CD4-positive, alpha-beta T cell (primary cell): ENCODE results near the gene RNF212. TPM values are rescaled to one million over a fixed set of nuclear protein-coding genes. Genes with fewer than 3 reads are reported as not detected.

ENCODE experiments used
- ATAC-seq: fragments of 200-7000 bp; cut with Tn5 transposase; one replicate; pipeline ENCODE4 v1.10.0; 2022; ENCODE audit warnings: mild to moderate bottlenecking; ENCODE audit not compliant: poor library complexity
- CTCF ChIA-PET: fragments of 350-600 bp; sonication (Branson Sonifier 250); formaldehyde crosslinking; loops from one replicate; lab custom pipeline; 2021; ENCODE audit warnings: antibody characterized with exemption, inconsistent platforms; lab: Charles Lee
- POLR2A ChIA-PET: fragments of 350-600 bp; sonication (Branson Sonifier 250); formaldehyde crosslinking; loops from one replicate; lab custom pipeline; 2021; ENCODE audit warnings: antibody characterized with exemption, inconsistent platforms; lab: Charles Lee
- DNase-seq, 14 experiments: peaks; one replicate each; pipeline ENCODE4 v3.0.0-alpha.2; 2013 to 2020; ENCODE audit warnings: mixed read lengths in 2 of 14
- H3K27ac ChIP-seq, 2 donors: one replicate each; pipeline versions ENCODE4 v1.5.1 to v1.7.0; 2013; ENCODE audit warnings: low read length in 2 of 2, low read depth in 1 of 2, mild to moderate bottlenecking in 1 of 2
- H3K27me3 ChIP-seq, 2 experiments: 1 replicate in 1 of 2; 2 replicates in 1 of 2; pipeline versions ENCODE4 v1.6.1 to v1.7.0; 2013; ENCODE audit warnings: low read length in 2 of 2, control low read depth in 1 of 2, mild to moderate bottlenecking in 1 of 2, moderate library complexity in 1 of 2; ENCODE audit not compliant: insufficient read depth in 2 of 2, control insufficient read depth in 1 of 2
- H3K36me3 ChIP-seq: one replicate; pipeline ENCODE4 v1.6.1; 2013; ENCODE audit warnings: low read length, control low read depth; ENCODE audit not compliant: insufficient read depth
- H3K4me1 ChIP-seq: one replicate; pipeline ENCODE4 v1.6.1; 2013; ENCODE audit warnings: low read length, control low read depth; ENCODE audit not compliant: insufficient read depth
- H3K4me3 ChIP-seq: one replicate; pipeline ENCODE4 v1.5.1; 2013; ENCODE audit warnings: mild to moderate bottlenecking, low read length, moderate library complexity
- H3K9me3 ChIP-seq, 2 experiments: 1 replicate in 1 of 2; 2 replicates in 1 of 2; pipeline versions ENCODE4 v1.6.1 to v1.7.0; 2013; ENCODE audit warnings: low read length in 2 of 2, mild to moderate bottlenecking in 2 of 2, control low read depth in 1 of 2, moderate library complexity in 1 of 2; ENCODE audit not compliant: control insufficient read depth in 1 of 2, insufficient read depth in 1 of 2
- H3K27ac Mint-ChIP-seq: one replicate; pipeline ENCODE4 v1.8.0; 2020; ENCODE audit warnings: mixed read lengths
- H3K27me3 Mint-ChIP-seq: one replicate; pipeline ENCODE4 v1.8.0; 2021; ENCODE audit warnings: mixed read lengths
- H3K36me3 Mint-ChIP-seq: one replicate; pipeline ENCODE4 v1.8.0; 2021; ENCODE audit warnings: low read depth, mixed read lengths
- H3K4me1 Mint-ChIP-seq: one replicate; pipeline ENCODE4 v1.8.0; 2021; ENCODE audit warnings: low read depth, mixed read lengths
- H3K4me3 Mint-ChIP-seq: one replicate; pipeline ENCODE4 v1.8.0; 2020; ENCODE audit warnings: mild to moderate bottlenecking, mixed read lengths
- H3K9me3 Mint-ChIP-seq: one replicate; pipeline ENCODE4 v1.8.0; 2020; ENCODE audit warnings: mixed read lengths
- intact Hi-C, 2 experiments: fragments of 100-400 bp; cut with DNase I in 1 of 2; cut with micrococcal nuclease in 1 of 2; formaldehyde crosslinking; loops; one replicate each; pipeline versions ENCODE4 v1.15.1 to v1.9.0; 2023 to 2025; cut with DNase I, micrococcal nuclease
- total RNA-seq, 174 experiments: library from RNA in 2 of 174; stranded (reverse) in 2 of 174; gene quantifications; one replicate each; pipeline ENCODE4 v1.2.3 and lab custom pipeline; 2021 to 2026
- TF ChIP-seq, protein P1 (sequence below): fragments of 200-600 bp; IDR thresholded peaks from one replicate; pipeline ENCODE4 v1.8.0; 2022; ENCODE audit warnings: antibody characterized with exemption, mild to moderate bottlenecking

RNF212 gene
- total RNA-seq, 2 experiments from 2014 or later = 5.6 to 8.3 TPM

DNA sequence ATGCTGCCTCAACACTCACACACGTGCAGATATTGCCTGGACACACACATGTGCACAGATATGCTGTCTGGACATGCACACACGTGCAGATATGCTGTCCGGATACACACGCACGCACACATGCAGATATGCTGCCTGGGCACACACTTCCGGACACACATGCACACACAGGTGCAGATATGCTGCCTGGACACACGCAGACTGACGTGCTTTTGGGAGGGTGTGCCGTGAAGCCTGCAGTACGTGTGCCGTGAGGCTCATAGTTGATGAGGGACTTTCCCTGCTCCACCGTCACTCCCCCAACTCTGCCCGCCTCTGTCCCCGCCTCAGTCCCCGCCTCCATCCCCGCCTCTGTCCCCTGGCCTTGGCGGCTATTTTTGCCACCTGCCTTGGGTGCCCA lies 87.2 kb downstream of the RNF212 start:
- H3K36me3 ChIP-seq = peaks cover 4% of the 10 kb centered on the region
- no peak overlapping the region for H3K27ac ChIP-seq
- Mint-ChIP-seq H3K4me3 (no peak overlapping the region), H3K27me3 (no peaks in the 10 kb centered on the region), H3K4me1 (peaks cover 12% of the 10 kb centered on the region), H3K27ac (no peak overlapping the region), H3K9me3 (no peaks in the 10 kb centered on the region), H3K36me3 (peaks cover 10% of the 10 kb centered on the region)
- no peak overlapping the region for H3K4me3 ChIP-seq
- ChIA-PET POLR2A (no interaction called here), CTCF (no interaction called here)
- H3K4me1 ChIP-seq = peaks cover 8% of the 10 kb centered on the region
- H3K9me3 ChIP-seq = peaks cover 0 to 8% of the 10 kb centered on the region in 2 experiments
- intact Hi-C loops = no loop called here
- H3K27me3 ChIP-seq = peaks cover 0 to 2% of the 10 kb centered on the region in 2 experiments
- TF ChIP-seq, protein P1, sequence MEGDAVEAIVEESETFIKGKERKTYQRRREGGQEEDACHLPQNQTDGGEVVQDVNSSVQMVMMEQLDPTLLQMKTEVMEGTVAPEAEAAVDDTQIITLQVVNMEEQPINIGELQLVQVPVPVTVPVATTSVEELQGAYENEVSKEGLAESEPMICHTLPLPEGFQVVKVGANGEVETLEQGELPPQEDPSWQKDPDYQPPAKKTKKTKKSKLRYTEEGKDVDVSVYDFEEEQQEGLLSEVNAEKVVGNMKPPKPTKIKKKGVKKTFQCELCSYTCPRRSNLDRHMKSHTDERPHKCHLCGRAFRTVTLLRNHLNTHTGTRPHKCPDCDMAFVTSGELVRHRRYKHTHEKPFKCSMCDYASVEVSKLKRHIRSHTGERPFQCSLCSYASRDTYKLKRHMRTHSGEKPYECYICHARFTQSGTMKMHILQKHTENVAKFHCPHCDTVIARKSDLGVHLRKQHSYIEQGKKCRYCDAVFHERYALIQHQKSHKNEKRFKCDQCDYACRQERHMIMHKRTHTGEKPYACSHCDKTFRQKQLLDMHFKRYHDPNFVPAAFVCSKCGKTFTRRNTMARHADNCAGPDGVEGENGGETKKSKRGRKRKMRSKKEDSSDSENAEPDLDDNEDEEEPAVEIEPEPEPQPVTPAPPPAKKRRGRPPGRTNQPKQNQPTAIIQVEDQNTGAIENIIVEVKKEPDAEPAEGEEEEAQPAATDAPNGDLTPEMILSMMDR = no peak
- DNase-seq (peak in 9 of 14 experiments; percentile 7 to 73 (median 31)), ATAC-seq (peak; percentile 79)

GRCh38 chr4:1024882-1025545 lies 88.3 kb downstream of the RNF212 start:
- Histone ChIP-seq H3K4me1 (peaks cover 12% of the 10 kb centered on the region), H3K27me3 (no peaks in the 10 kb centered on the region), H3K4me3 (no peak overlapping the region), H3K36me3 (peaks cover 4% of the 10 kb centered on the region), H3K27ac (no peak overlapping the region), H3K9me3 (peaks cover 0 to 8% of the 10 kb centered on the region in 2 experiments)
- no peak overlapping the region for H3K4me3 Mint-ChIP-seq
- no peaks in the 10 kb centered on the region for H3K27me3 Mint-ChIP-seq
- TF ChIP-seq, protein P1 = no peak
- peaks cover 13% of the 10 kb centered on the region for H3K4me1 Mint-ChIP-seq
- DNase-seq = no peak
- H3K36me3 Mint-ChIP-seq = peaks cover 10% of the 10 kb centered on the region
- intact Hi-C loops = no loop called here
- ChIA-PET CTCF (no interaction called here), POLR2A (no interaction called here)
- ATAC-seq = no peak
- no peaks in the 10 kb centered on the region for H3K9me3 Mint-ChIP-seq
- peak overlapping the region; percentile 65 for H3K27ac Mint-ChIP-seq

GRCh38 chr4:1023895-1024740 lies 89.2 kb downstream of the RNF212 start:
- ATAC-seq (no peak), DNase-seq (no peak)
- H3K36me3 Mint-ChIP-seq = peaks cover 10% of the 10 kb centered on the region
- no peak overlapping the region for H3K4me3 Mint-ChIP-seq
- no peaks in the 10 kb centered on the region for H3K27me3 ChIP-seq
- peaks cover 0 to 8% of the 10 kb centered on the region in 2 experiments for H3K9me3 ChIP-seq
- H3K4me3 ChIP-seq = no peak overlapping the region
- peaks cover 20% of the 10 kb centered on the region for H3K4me1 ChIP-seq
- no peak overlapping the region for H3K27ac ChIP-seq
- H3K36me3 ChIP-seq = peaks cover 4% of the 10 kb centered on the region
- TF ChIP-seq, protein P1 = no peak
- H3K27me3 Mint-ChIP-seq = no peaks in the 10 kb centered on the region
- ChIA-PET CTCF (no interaction called here), POLR2A (no interaction called here)
- H3K4me1 Mint-ChIP-seq = peaks cover 17% of the 10 kb centered on the region
- H3K9me3 Mint-ChIP-seq = no peaks in the 10 kb centered on the region
- intact Hi-C loops = no loop called here
- H3K27ac Mint-ChIP-seq = no peak overlapping the region
